Activated B cell treated with CpG ODN at 0.5 μM for 24 hours (primary cell): Measurements from ENCODE around the gene MRM3. TPM values are rescaled to one million over a fixed set of nuclear protein-coding genes. Genes with fewer than 3 reads are reported as not detected.
"Not testable (repeated sequence)": the region's sequence is repeated elsewhere in the genome, so short reads cannot be mapped to it uniquely, and the experiment has no call there.

Source experiments
- ATAC-seq: fragments of 200-7000 bp; cut with Tn5 transposase; one replicate; pipeline ENCODE4 v1.10.0; 2021; ENCODE audit warnings: low read depth, mild to moderate bottlenecking, moderate library complexity
- CTCF ChIA-PET: fragments of 350-600 bp; sonication (Branson Sonifier 250); formaldehyde crosslinking; loops from one replicate; lab custom pipeline; 2021; ENCODE audit warnings: antibody characterized with exemption; lab: Charles Lee
- POLR2A ChIA-PET: fragments of 350-600 bp; sonication (Branson Sonifier 250); formaldehyde crosslinking; loops from one replicate; lab custom pipeline; 2021; ENCODE audit warnings: antibody characterized with exemption; lab: Charles Lee
- DNase-seq: peaks from one replicate; pipeline ENCODE4 v3.0.0; 2022
- H3K27ac Mint-ChIP-seq: one replicate; pipeline ENCODE4 v1.8.0; 2020; ENCODE audit warnings: mixed read lengths
- H3K27me3 Mint-ChIP-seq: one replicate; pipeline ENCODE4 v1.8.0; 2021; ENCODE audit warnings: mixed read lengths
- H3K36me3 Mint-ChIP-seq: one replicate; pipeline ENCODE4 v1.8.0; 2021; ENCODE audit warnings: low read depth, mixed read lengths
- H3K4me1 Mint-ChIP-seq: one replicate; pipeline ENCODE4 v1.8.0; 2021; ENCODE audit warnings: mixed read lengths
- H3K4me3 Mint-ChIP-seq: one replicate; pipeline ENCODE4 v1.8.0; 2020; ENCODE audit warnings: mild to moderate bottlenecking, mixed read lengths
- H3K9me3 Mint-ChIP-seq: one replicate; pipeline ENCODE4 v1.8.0; 2020; ENCODE audit warnings: mixed read lengths
- intact Hi-C: fragments of 100-400 bp; cut with micrococcal nuclease; formaldehyde crosslinking; loops from one replicate; pipeline ENCODE4 v1.15.1; 2024
- total RNA-seq: library from RNA; stranded (reverse); gene quantifications from 2 replicates; pipeline ENCODE4 v1.2.3, GENCODE V29; 2022
- TF ChIP-seq, protein P1 (sequence below): fragments of 200-600 bp; IDR thresholded peaks from one replicate; pipeline ENCODE4 v1.8.0; 2022; ENCODE audit warnings: antibody characterized with exemption, mild to moderate bottlenecking

Gene MRM3
- total RNA-seq, 1 donor from 2014 or later: 26.3 TPM

DNA sequence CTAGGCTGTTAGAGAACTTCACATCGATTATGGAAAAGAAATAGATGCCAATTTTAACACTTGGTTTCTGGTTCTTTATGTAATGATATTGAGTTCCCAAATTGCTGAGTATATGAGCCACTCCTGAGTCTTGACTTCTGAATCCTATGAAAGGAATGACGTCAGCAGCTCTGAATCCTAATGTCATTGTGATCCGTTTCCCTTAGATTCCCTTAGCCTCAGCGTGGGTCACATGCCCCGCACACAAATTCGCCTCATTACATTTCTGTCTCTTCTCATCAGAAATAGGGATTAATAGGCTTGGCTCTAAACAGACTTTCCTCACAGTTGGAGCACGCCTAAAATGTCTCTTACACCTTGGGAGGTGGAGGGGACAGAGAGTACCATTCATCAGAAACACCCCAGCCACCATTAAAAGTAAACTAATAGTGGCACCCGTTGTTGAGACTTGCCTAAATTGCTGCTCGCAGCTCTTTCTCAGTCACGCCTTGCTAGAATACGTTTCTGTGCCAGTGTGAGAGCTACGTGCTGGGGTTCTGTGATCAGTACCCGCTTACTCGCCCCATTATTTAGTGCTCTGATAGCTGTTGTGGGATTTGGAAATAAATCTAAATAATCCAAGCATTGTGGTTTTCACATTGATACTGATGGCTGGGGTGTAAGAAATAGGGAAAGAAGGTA lies 7.1 kb downstream of the MRM3 start:
- H3K27me3 Mint-ChIP-seq: no peaks in the 10 kb centered on the region
- no peak overlapping the region for H3K4me3 Mint-ChIP-seq
- H3K4me1 Mint-ChIP-seq: peaks cover 5% of the 10 kb centered on the region
- ATAC-seq: no peak
- CTCF ChIA-PET: no interaction called here
- no peak overlapping the region for H3K27ac Mint-ChIP-seq
- POLR2A ChIA-PET: no interaction called here
- DNase-seq: no peak
- TF ChIP-seq, protein P1, sequence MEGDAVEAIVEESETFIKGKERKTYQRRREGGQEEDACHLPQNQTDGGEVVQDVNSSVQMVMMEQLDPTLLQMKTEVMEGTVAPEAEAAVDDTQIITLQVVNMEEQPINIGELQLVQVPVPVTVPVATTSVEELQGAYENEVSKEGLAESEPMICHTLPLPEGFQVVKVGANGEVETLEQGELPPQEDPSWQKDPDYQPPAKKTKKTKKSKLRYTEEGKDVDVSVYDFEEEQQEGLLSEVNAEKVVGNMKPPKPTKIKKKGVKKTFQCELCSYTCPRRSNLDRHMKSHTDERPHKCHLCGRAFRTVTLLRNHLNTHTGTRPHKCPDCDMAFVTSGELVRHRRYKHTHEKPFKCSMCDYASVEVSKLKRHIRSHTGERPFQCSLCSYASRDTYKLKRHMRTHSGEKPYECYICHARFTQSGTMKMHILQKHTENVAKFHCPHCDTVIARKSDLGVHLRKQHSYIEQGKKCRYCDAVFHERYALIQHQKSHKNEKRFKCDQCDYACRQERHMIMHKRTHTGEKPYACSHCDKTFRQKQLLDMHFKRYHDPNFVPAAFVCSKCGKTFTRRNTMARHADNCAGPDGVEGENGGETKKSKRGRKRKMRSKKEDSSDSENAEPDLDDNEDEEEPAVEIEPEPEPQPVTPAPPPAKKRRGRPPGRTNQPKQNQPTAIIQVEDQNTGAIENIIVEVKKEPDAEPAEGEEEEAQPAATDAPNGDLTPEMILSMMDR: no peak
- intact Hi-C loops: loop anchor here (10.0 kb wide), 1 partner anchor 574 kb away; no protein-coding TSS in a partner anchor
- H3K36me3 Mint-ChIP-seq: peaks cover 60% of the 10 kb centered on the region
- no peaks in the 10 kb centered on the region for H3K9me3 Mint-ChIP-seq

DNA sequence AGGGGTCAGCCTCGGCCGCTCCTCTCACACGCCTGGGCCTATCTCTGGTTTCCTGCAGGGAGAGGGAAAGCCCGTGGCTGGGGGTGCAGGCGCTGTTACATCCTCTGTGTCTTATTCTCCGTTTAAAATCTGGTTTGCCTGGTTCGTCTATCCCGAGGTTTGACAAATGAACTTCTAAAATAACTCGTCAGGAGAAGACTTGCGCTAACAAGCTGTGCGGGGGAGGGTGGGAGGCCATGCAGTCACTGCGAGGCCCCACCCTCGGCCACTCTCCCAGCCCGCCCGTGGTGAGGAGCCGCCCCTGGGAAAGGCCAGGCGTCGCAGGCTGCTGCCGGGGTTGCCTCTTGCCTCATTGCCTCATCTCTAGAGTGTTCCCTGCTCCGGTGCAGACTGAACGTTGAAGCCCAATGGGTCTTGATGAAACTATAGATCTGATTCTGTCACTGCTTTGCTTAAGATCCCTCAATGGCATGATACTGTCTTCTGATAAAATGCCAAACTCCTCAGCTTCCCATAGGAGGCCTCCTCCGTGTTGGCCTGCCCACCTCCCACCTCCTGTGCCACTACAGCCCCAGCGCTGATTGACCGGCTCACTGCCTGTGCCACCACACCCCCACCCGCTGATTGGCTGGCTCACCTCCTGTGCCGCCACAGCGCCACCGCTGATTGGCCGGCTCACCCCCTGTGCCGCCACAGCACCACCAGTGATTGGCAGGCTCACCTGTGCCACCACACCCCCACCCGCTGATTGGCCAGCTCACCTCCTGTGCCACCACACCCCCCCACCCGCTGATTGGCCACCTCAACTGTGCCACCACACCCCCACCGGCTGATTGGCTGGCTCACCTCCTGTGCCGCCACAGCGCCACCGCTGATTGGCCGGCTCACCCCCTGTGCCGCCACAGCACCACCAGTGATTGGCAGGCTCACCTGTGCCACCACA lies 8.0 kb downstream of the MRM3 start:
- H3K4me3 Mint-ChIP-seq, H3K27ac Mint-ChIP-seq, POLR2A ChIA-PET, DNase-seq, H3K27me3 Mint-ChIP-seq, H3K9me3 Mint-ChIP-seq, H3K4me1 Mint-ChIP-seq, CTCF ChIA-PET, ATAC-seq: not testable (repeated sequence)
- intact Hi-C loops: loop anchor here (10.0 kb wide), 1 partner anchor 575 kb away; no protein-coding TSS in a partner anchor
- peaks cover 60% of the 10 kb centered on the region for H3K36me3 Mint-ChIP-seq

DNA sequence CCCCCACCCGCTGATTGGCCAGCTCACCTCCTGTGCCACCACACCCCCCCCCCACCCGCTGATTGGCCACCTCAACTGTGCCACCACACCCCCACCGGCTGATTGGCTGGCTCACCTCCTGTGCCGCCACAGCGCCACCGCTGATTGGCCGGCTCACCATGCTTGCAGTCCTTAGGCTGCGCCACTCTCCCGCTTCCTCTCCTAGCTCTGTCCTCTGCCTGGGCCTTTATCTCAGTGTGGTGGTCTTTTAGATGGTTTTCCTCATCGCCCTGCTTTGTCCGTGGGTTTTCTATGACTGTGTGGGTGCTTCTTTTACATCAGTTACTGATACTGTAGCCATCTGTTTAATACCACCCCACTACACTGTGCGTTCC lies 8.7 kb downstream of the MRM3 start:
- DNase-seq, CTCF ChIA-PET, H3K9me3 Mint-ChIP-seq, ATAC-seq, H3K4me1 Mint-ChIP-seq, H3K4me3 Mint-ChIP-seq, H3K27ac Mint-ChIP-seq, intact Hi-C loops, H3K27me3 Mint-ChIP-seq, POLR2A ChIA-PET: not testable (repeated sequence)
- H3K36me3 Mint-ChIP-seq: peaks cover 57% of the 10 kb centered on the region

DNA sequence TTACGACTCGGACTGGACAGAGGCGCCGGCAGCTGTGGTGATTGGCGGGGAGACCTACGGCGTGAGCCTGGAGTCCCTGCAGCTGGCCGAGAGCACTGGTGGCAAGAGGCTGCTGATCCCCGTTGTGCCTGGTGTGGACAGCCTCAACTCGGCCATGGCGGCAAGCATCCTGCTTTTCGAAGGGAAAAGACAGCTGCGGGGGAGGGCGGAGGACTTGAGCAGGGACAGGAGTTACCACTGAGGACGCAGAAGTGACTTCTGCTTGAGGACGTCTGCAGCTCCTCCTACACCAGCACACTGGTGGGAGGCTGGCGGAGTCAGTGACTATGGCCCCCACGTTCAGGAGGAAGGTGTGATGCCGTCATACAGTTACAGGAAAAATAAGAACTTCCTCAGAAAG lies 9.7 kb downstream of the MRM3 start:
- TF ChIP-seq, protein P1: no peak
- Mint-ChIP-seq H3K9me3 (no peaks in the 10 kb centered on the region), H3K27ac (no peak overlapping the region), H3K27me3 (no peaks in the 10 kb centered on the region), H3K4me1 (peaks cover 7% of the 10 kb centered on the region), H3K4me3 (no peak overlapping the region), H3K36me3 (peaks cover 57% of the 10 kb centered on the region)
- ChIA-PET CTCF (no interaction called here), POLR2A (no interaction called here)
- DNase-seq (no peak), ATAC-seq (no peak)
- intact Hi-C loops: no loop called here

DNA sequence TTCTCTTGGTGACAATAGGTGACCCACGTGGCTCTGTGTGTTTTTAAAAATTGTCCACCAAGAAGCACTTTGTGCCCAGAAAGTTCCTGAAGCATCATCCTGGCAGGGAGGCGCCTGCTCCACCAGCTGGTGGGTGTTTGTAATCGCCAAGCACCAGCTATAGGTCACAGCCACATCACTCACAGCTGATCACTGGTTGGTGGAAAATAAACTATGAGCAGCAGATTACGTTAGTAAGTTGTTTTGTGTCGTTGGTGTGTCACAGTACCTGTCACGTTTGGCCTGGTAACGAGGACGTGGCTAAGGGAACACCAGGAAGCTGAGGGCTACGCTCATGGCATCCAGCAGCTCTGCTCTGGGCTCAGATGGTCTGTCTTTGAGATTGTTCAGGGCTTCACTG lies 10.1 kb downstream of the MRM3 start:
- no peaks in the 10 kb centered on the region for H3K27me3 Mint-ChIP-seq
- DNase-seq: no peak
- H3K36me3 Mint-ChIP-seq: peaks cover 54% of the 10 kb centered on the region
- ChIA-PET POLR2A (no interaction called here), CTCF (interaction anchor here (1.5 kb wide), 1 partner anchor 189 kb away, joined by 3 read pairs; no protein-coding TSS in a partner anchor)
- TF ChIP-seq, protein P1: no peak
- H3K27ac Mint-ChIP-seq: no peak overlapping the region
- intact Hi-C loops: no loop called here
- ATAC-seq: no peak
- no peaks in the 10 kb centered on the region for H3K9me3 Mint-ChIP-seq
- no peak overlapping the region for H3K4me3 Mint-ChIP-seq
- peaks cover 7% of the 10 kb centered on the region for H3K4me1 Mint-ChIP-seq
